Karpas-422 (cell line): Measurements from ENCODE around the gene COL8A2. TPM values are rescaled to one million over a fixed set of nuclear protein-coding genes. Genes with fewer than 3 reads are reported as not detected.

Experiments used
- DNase-seq: peaks from one replicate; pipeline ENCODE4 v3.0.0-alpha.2; 2015
- H2AFZ ChIP-seq: fragments of 200-600 bp; sonication (generic); 2 replicates; pipeline ENCODE4 v1.6.1; 2014; ENCODE audit warnings: antibody characterized with exemption, low read length, mixed read lengths
- H3K27ac ChIP-seq: fragments of 200-600 bp; sonication (generic); 2 replicates; pipeline ENCODE4 v1.5.1; 2014; ENCODE audit warnings: mild to moderate bottlenecking, low read length, moderate library complexity
- H3K27me3 ChIP-seq: fragments of 200-600 bp; sonication (generic); 2 replicates; pipeline ENCODE4 v1.6.1; 2014; ENCODE audit warnings: low read length, mixed read lengths
- H3K36me3 ChIP-seq: fragments of 200-600 bp; sonication (generic); 2 replicates; pipeline ENCODE4 v1.6.1; 2014; ENCODE audit warnings: low read length, mixed read lengths; ENCODE audit not compliant: insufficient read depth
- H3K4me1 ChIP-seq: fragments of 200-600 bp; sonication (generic); 2 replicates; pipeline ENCODE4 v1.6.1; 2014; ENCODE audit warnings: mild to moderate bottlenecking, low read length, mixed read lengths
- H3K4me2 ChIP-seq: fragments of 200-600 bp; sonication (generic); 2 replicates; pipeline ENCODE4 v1.6.1; 2014; ENCODE audit warnings: low read length, low read depth, mild to moderate bottlenecking; ENCODE audit not compliant: poor library complexity, severe bottlenecking
- H3K4me3 ChIP-seq: fragments of 200-600 bp; sonication (generic); 2 replicates; pipeline ENCODE4 v1.5.1; 2014; ENCODE audit warnings: mild to moderate bottlenecking, antibody characterized with exemption, low read length, mixed read lengths
- H3K79me2 ChIP-seq: fragments of 200-600 bp; sonication (generic); 2 replicates; pipeline ENCODE4 v1.6.1; 2014; ENCODE audit warnings: mild to moderate bottlenecking, low read length, mixed read lengths
- H3K9ac ChIP-seq: fragments of 200-600 bp; sonication (generic); 2 replicates; pipeline ENCODE4 v1.6.0; 2014; ENCODE audit warnings: low read length
- H3K9me2 ChIP-seq: fragments of 200-600 bp; sonication (generic), shearing (Covaris generic); replicated peaks from 2 replicates; pipeline ENCODE4 v1.6.0; 2014; ENCODE audit warnings: mild to moderate bottlenecking, low read length, moderate library complexity; ENCODE audit not compliant: insufficient read depth
- H3K9me3 ChIP-seq: fragments of 300-700, 200-600 bp; sonication (generic); 2 replicates; pipeline ENCODE4 v1.6.1; 2014; ENCODE audit warnings: low read length, mixed read lengths
- H4K20me1 ChIP-seq: fragments of 200-600 bp; sonication (generic); 2 replicates; pipeline ENCODE4 v1.6.1; 2014; ENCODE audit warnings: mild to moderate bottlenecking, antibody characterized with exemption, low read length, low read depth; ENCODE audit not compliant: insufficient read depth
- total RNA-seq: library from RNA; depleted of rRNA; stranded (reverse); fragments of >200 nt; shearing (Covaris generic); gene quantifications from 2 replicates; pipeline ENCODE4 v1.2.3, GENCODE V29; 2014; ENCODE audit warnings: low replicate concordance

Gene COL8A2
- total RNA-seq, 1 experiment from 2014 or later: not detected

DNA sequence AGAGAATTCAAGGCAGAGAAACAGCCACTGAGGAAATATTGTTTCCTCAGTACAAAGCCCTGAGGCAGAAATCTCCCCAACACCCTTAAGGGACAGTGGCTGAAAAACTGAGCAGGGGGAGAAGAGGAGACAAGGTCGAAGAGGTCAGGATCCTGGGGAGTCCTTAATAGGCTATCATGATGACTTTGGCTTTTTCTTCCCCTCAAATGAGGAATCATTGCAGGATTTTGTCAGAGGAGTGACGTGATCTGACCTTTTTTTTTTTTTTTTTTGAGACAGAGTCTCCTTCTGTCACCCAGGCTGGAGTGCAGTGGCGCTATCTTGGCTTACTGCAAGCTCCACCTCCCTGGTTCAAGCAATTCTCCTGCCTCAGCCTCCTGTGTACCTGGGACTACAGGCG lies 41.1 kb upstream of the COL8A2 start:
- Histone ChIP-seq H3K27me3 (no peaks in the 10 kb centered on the region), H3K4me3 (no peak overlapping the region), H3K9me3 (no peaks in the 10 kb centered on the region), H3K27ac (peak overlapping the region; percentile 52), H4K20me1 (peaks cover 25% of the 10 kb centered on the region), H3K36me3 (no peaks in the 10 kb centered on the region; the same call in 1 of the 2 replicates), H3K9ac (peak overlapping the region; percentile 28; the same call in 1 of the 2 replicates), H3K9me2 (no peaks in the 10 kb centered on the region), H3K4me1 (peaks cover 73% of the 10 kb centered on the region), H3K79me2 (peaks cover 93% of the 10 kb centered on the region), H2AFZ (no peak overlapping the region), H3K4me2 (no peak overlapping the region)
- DNase-seq: no peak

DNA sequence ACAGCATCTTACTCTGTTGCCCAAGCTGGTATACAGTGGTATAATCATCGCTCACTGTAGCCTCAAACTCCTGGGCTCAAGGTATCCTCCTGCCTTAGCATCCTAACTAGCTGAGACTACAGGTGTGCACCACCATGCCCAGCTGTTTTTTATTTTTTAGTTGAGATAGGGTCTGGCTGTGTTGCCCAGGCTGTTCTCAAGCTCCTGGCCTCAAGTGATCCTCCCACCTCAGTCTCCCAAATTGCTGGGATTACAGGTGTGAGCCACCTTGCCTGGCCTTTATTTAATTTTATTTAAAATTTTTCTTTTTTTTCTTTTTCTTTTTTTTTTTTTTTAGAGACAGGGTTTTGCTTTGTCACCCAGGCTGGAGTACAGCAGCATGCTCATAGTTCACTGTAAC lies 40.1 kb upstream of the COL8A2 start:
- no peak for DNase-seq
- H3K4me3 ChIP-seq: no peak overlapping the region
- H2AFZ ChIP-seq: no peak overlapping the region
- no peaks in the 10 kb centered on the region for H3K9me2 ChIP-seq
- peak overlapping the region; percentile 22 for H3K4me2 ChIP-seq
- no peaks in the 10 kb centered on the region for H3K27me3 ChIP-seq
- H3K4me1 ChIP-seq: peaks cover 73% of the 10 kb centered on the region
- no peaks in the 10 kb centered on the region for H3K9me3 ChIP-seq
- peak overlapping the region; percentile 91 for H3K27ac ChIP-seq
- H3K36me3 ChIP-seq: no peaks in the 10 kb centered on the region; the same call in 1 of the 2 replicates
- H3K9ac ChIP-seq: no peak overlapping the region
- H3K79me2 ChIP-seq: peaks cover 94% of the 10 kb centered on the region
- peaks cover 16% of the 10 kb centered on the region for H4K20me1 ChIP-seq

DNA sequence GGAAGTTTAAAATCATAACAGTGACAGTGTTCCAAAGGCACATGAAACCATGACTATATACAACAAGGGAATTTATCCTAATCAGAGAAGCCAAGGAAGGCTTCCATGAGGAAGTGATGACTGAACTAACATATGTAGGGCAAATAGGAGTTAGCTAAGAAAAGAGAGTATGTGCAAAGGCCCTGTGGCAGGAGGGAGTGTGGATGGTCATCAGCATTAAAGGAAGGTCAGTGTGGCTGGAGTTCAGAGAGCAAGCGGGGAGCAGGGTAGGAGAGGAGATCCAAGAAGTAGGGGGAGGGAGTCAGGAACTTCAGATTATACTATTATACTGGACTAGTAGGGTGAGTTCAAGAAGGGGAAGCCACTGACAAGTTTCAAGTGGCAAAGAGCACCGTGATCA lies 39.3 kb upstream of the COL8A2 start:
- Histone ChIP-seq H3K27me3 (no peaks in the 10 kb centered on the region), H3K4me1 (peaks cover 78% of the 10 kb centered on the region), H2AFZ (no peak overlapping the region), H3K36me3 (0 out of 2 replicates have a peak, but pooled peaks cover 1% of the 10 kb centered on the region), H4K20me1 (peaks cover 12% of the 10 kb centered on the region), H3K4me2 (peak overlapping the region; percentile 22), H3K4me3 (no peak overlapping the region), H3K27ac (peak overlapping the region; percentile 91), H3K9me3 (no peaks in the 10 kb centered on the region), H3K79me2 (peaks cover 94% of the 10 kb centered on the region), H3K9ac (no peak overlapping the region), H3K9me2 (no peaks in the 10 kb centered on the region)
- no peak for DNase-seq

DNA sequence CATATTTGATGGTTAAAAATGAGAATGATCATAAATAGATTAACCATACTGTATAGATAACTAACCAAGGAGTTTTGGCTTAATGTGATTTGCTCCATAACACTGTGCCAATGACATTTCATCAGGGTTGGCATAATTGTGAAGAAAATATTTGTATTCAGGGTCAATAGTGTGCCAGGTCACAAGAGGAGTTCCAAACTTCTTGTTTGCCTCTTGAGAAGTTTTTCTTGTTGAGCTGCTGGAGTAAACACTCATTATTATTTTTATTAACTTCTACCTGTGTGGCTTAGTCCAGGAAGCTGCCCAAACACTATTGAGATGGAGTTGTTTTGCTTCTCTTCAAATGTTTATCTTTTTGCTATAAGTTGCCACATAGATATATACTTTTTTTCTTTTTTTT lies 38.4 kb upstream of the COL8A2 start:
- Histone ChIP-seq H3K9me2 (no peaks in the 10 kb centered on the region), H3K4me1 (peaks cover 85% of the 10 kb centered on the region), H4K20me1 (peaks cover 14% of the 10 kb centered on the region), H2AFZ (no peak overlapping the region), H3K27ac (peak overlapping the region; percentile 91), H3K79me2 (peaks cover 96% of the 10 kb centered on the region), H3K4me3 (no peak overlapping the region), H3K9me3 (no peaks in the 10 kb centered on the region), H3K27me3 (no peaks in the 10 kb centered on the region), H3K4me2 (peak overlapping the region; percentile 93), H3K9ac (no peak overlapping the region), H3K36me3 (0 out of 2 replicates have a peak, but pooled peaks cover 6% of the 10 kb centered on the region)
- DNase-seq: no peak

DNA sequence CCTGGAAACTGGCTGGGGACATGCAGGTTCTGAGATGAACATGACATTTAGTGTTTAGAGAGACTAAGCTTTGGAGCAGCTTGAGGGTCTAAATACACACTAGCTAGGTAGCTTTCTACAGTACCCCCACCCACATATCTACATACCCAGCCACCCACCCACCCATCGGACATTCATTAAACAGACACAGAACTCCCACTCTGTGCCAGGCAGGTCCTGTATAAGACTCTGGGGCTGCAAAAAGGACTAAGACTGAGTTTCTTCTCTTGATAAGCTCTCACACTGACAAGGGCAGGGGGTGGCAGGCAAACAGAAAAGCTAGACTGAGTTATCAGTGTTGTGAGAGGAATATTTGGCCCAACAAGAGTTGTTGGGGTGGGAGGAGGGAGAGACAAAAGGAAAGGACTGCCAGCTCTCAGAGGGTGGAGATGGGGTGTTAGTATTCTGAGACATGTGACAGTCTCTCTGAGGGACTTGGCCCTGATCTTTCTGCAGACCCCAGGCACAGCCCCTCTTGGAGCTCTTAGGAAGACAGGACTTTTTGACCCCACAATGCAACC lies 37.7 kb upstream of the COL8A2 start:
- Histone ChIP-seq H3K4me2 (peak overlapping the region; percentile 93), H3K9ac (peak overlapping the region; percentile 80), H2AFZ (no peak overlapping the region), H3K27ac (peak overlapping the region; percentile 91), H3K9me2 (no peaks in the 10 kb centered on the region), H3K4me1 (peaks cover 92% of the 10 kb centered on the region), H3K36me3 (0 out of 2 replicates have a peak, but pooled peaks cover 6% of the 10 kb centered on the region), H3K4me3 (0 out of 2 replicates have a peak overlapping the region, but pooled peaks have one; percentile 71), H3K9me3 (no peaks in the 10 kb centered on the region), H4K20me1 (peaks cover 20% of the 10 kb centered on the region), H3K27me3 (no peaks in the 10 kb centered on the region), H3K79me2 (peaks cover 97% of the 10 kb centered on the region)
- DNase-seq: no peak

DNA sequence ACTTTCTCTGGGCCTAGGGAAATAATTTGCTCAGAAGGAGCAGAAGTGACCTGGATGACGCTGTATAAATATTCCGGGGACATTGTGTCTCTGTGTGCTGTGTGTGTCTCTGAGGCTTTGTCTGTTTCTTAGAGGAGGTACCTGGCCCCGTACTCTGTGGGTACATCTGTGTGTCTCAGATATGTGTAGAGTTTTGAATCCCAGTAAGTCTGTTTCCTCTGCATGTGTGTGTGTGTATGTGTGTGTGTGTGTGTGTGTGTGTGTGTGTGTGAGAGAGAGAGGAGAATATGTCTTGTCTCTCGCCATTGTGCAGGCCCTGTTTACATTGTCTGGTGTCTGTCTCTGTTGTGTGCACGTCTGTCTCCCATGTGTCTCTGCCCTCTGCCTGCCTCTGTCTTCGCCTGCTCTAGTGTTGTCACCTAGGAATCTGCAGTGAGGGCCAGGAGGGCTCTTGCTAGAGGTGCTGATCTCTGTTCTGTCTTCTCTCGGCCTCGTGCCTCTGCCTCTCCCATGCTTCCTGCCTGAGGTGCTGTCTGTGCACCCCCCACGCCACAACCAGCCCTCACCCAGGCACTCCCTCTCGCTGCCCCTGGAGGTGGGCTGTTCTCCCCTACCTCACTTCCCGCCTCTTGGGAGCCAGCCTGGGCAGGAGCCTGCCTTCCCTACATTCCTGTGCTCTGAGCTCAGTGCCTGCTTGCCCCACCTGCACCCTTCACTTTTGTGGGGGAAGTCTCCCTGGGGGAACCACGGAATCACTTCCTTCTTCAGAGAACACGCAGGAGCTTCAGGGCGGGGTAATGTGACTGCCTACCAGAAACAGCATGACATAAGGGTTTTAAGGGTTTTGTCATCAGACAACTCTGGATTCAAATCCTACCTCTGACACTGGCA lies 36.9 kb upstream of the COL8A2 start:
- peaks cover 19% of the 10 kb centered on the region for H4K20me1 ChIP-seq
- H3K4me1 ChIP-seq: peaks cover 93% of the 10 kb centered on the region
- H2AFZ ChIP-seq: no peak overlapping the region
- H3K79me2 ChIP-seq: peaks cover 97% of the 10 kb centered on the region
- H3K4me3 ChIP-seq: peak overlapping the region; percentile 71
- H3K27ac ChIP-seq: peak overlapping the region; percentile 91
- H3K9me3 ChIP-seq: no peaks in the 10 kb centered on the region
- H3K9ac ChIP-seq: peak overlapping the region; percentile 80
- peak overlapping the region; percentile 93 for H3K4me2 ChIP-seq
- H3K36me3 ChIP-seq: 0 out of 2 replicates have a peak, but pooled peaks cover 6% of the 10 kb centered on the region
- DNase-seq: peak; percentile 88
- no peaks in the 10 kb centered on the region for H3K9me2 ChIP-seq
- no peaks in the 10 kb centered on the region for H3K27me3 ChIP-seq

DNA sequence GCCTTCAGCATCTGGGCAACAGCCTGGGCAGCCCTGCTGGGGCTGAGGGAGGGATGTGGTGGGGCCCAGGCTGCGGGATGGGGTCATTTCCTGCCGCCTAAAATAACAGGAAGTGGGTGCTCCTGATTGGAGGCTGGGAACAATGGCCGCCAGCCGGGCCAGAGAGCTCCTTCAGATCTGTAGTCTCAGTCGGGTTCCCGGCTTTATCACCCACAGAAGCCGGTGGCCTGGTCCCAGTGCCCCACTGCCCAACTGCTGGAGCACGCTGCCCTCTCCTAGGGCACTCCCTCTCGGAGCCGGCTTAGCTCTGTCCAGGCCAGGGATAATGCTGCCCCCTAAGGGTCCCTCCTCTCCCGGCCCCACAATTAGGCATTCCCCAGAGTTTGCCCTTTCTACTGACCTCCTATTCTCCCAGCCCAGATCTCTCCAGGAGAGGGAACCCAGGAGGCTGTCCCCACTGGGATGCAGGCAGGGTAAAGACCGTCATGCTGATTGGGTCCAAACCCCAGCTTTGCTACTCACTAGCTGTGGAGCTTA lies 36.0 kb upstream of the COL8A2 start:
- Histone ChIP-seq H2AFZ (no peak overlapping the region), H3K4me1 (peaks cover 85% of the 10 kb centered on the region), H3K9me2 (no peaks in the 10 kb centered on the region), H4K20me1 (peaks cover 18% of the 10 kb centered on the region), H3K79me2 (peaks cover 97% of the 10 kb centered on the region), H3K9ac (peak overlapping the region; percentile 80), H3K27ac (peak overlapping the region; percentile 91), H3K36me3 (0 out of 2 replicates have a peak, but pooled peaks cover 6% of the 10 kb centered on the region), H3K4me3 (peak overlapping the region; percentile 71), H3K4me2 (peak overlapping the region; percentile 93), H3K27me3 (no peaks in the 10 kb centered on the region), H3K9me3 (no peaks in the 10 kb centered on the region)
- peak; percentile 84 for DNase-seq
